GM23338 (cell line): ENCODE measurements around the gene TAS2R3.

Experiments
- CREB1 ChIP-seq: fragments of 250-450 bp; sonication (Bioruptor Pico); IDR thresholded peaks from 2 replicates; pipeline ENCODE4 v1.5.0; 2020; ENCODE audit warnings: low read depth, mild to moderate bottlenecking, moderate library complexity
- CTCF ChIP-seq, 2 experiments: fragments of 200-600 bp in 1 of 2; sonication (generic) in 1 of 2; conservative IDR thresholded peaks; 2 replicates each; pipeline versions ENCODE4 v1.5.1 to v1.6.1; 2016 to 2017; ENCODE audit warnings: antibody characterized with exemption in 2 of 2, low read depth in 2 of 2, mild to moderate bottlenecking in 2 of 2, moderate library complexity in 1 of 2
- EZH2 ChIP-seq: fragments of 200-600 bp; sonication (generic); IDR thresholded peaks from one replicate; pipeline ENCODE4 v1.8.0; 2017; ENCODE audit warnings: antibody characterized with exemption, mild to moderate bottlenecking, low read depth; ENCODE audit not compliant: unreplicated experiment
- EZH2phosphoT487 ChIP-seq: fragments of 200-600 bp; sonication (generic); IDR thresholded peaks from one replicate; pipeline ENCODE4 v1.8.1; 2018; ENCODE audit warnings: antibody characterized with exemption; ENCODE audit not compliant: unreplicated experiment
- JUNB ChIP-seq: IDR thresholded peaks from one replicate; pipeline ENCODE4 v1.6.1; 2016; ENCODE audit warnings: antibody characterized with exemption; ENCODE audit not compliant: unreplicated experiment
- NANOG ChIP-seq: IDR thresholded peaks from 2 replicates; pipeline ENCODE4 v1.6.1; 2016; ENCODE audit warnings: antibody characterized with exemption, borderline replicate concordance
- POLR2AphosphoS5 ChIP-seq: IDR thresholded peaks from 2 replicates; pipeline ENCODE4 v1.6.1; 2016; ENCODE audit warnings: antibody characterized with exemption, low read depth
- REST ChIP-seq: IDR thresholded peaks from one replicate; pipeline ENCODE4 v1.6.1; 2018; ENCODE audit warnings: antibody characterized with exemption; ENCODE audit not compliant: unreplicated experiment
- STAT1 ChIP-seq: IDR thresholded peaks from one replicate; pipeline ENCODE4 v1.6.1; 2016; ENCODE audit warnings: antibody characterized with exemption; ENCODE audit not compliant: unreplicated experiment
- ZNF114 ChIP-seq: fragments of 250-450 bp; sonication (Bioruptor Pico); IDR thresholded peaks from 2 replicates; pipeline ENCODE4 v1.5.0; 2020; ENCODE audit warnings: mild to moderate bottlenecking, moderate library complexity
- ZNF331 ChIP-seq: fragments of 250-450 bp; sonication (Bioruptor Pico); IDR thresholded peaks from 2 replicates; pipeline ENCODE4 v1.5.0; 2020; ENCODE audit warnings: low read depth, mild to moderate bottlenecking, moderate library complexity
- ZNF462 ChIP-seq: fragments of 250-450 bp; sonication (Bioruptor Pico); IDR thresholded peaks from 2 replicates; pipeline ENCODE4 v1.5.0; 2020; ENCODE audit warnings: mild to moderate bottlenecking, moderate library complexity
- TF ChIP-seq, protein P1 (sequence below): IDR thresholded peaks from 2 replicates; pipeline ENCODE4 v1.6.1; 2016; ENCODE audit warnings: antibody characterized with exemption

GRCh38 chr7:141742229-141742628 is 21.7 kb upstream of the TAS2R3 start:
- TF ChIP-seq CTCF (conservative IDR thresholded peaks at IDR 0.05; ENCODE audit: low read depth in 2 of 2) (no peak), NANOG (no peak), EZH2 (no peak), JUNB (no peak), ZNF331 (CRISPR knock-in tag) (no peak), POLR2AphosphoS5 (no peak), REST (no peak), CREB1 (CRISPR knock-in tag) (no peak), EZH2phosphoT487 (no peak), STAT1 (no peak), ZNF462 (CRISPR knock-in tag) (no peak), ZNF114 (CRISPR knock-in tag) (no peak)
- TF ChIP-seq, protein P1, sequence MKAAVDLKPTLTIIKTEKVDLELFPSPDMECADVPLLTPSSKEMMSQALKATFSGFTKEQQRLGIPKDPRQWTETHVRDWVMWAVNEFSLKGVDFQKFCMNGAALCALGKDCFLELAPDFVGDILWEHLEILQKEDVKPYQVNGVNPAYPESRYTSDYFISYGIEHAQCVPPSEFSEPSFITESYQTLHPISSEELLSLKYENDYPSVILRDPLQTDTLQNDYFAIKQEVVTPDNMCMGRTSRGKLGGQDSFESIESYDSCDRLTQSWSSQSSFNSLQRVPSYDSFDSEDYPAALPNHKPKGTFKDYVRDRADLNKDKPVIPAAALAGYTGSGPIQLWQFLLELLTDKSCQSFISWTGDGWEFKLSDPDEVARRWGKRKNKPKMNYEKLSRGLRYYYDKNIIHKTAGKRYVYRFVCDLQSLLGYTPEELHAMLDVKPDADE: no peak
